H7 (cell line): ENCODE measurements around the gene PBXIP1. TPM values are rescaled to one million over a fixed set of nuclear protein-coding genes. Genes with fewer than 3 reads are reported as not detected.

Experiments used
- DNase-seq: peaks from one replicate; pipeline ENCODE4 v3.0.0; 2012
- H3K27me3 ChIP-seq: 2 replicates; pipeline ENCODE4 v1.6.0; 2011; ENCODE audit warnings: mild to moderate bottlenecking, low read length; ENCODE audit not compliant: control insufficient read depth, insufficient read depth
- H3K36me3 ChIP-seq: replicated peaks from 2 replicates; pipeline ENCODE4 v1.5.1; 2011; ENCODE audit warnings: low read length; ENCODE audit not compliant: control insufficient read depth, insufficient read depth
- H3K4me3 ChIP-seq: 2 replicates; pipeline ENCODE4 v1.5.1; 2011; ENCODE audit warnings: low read depth, mild to moderate bottlenecking, control low read depth, low read length, moderate library complexity; ENCODE audit not compliant: insufficient read depth
- total RNA-seq: library from RNA; depleted of rRNA; stranded (reverse); fragments of >200 nt; shearing (Covaris generic); gene quantifications from 2 replicates; pipeline ENCODE4 v1.2.3, GENCODE V29; 2014

Gene PBXIP1
- total RNA-seq, 1 experiment from 2014 or later = 43.6 TPM

- H3K4me3 ChIP-seq = peak overlapping the region; percentile 2
Measured at GRCh38 chr1:154971341-154971998, 15.6 kb upstream of the PBXIP1 start.

DNA sequence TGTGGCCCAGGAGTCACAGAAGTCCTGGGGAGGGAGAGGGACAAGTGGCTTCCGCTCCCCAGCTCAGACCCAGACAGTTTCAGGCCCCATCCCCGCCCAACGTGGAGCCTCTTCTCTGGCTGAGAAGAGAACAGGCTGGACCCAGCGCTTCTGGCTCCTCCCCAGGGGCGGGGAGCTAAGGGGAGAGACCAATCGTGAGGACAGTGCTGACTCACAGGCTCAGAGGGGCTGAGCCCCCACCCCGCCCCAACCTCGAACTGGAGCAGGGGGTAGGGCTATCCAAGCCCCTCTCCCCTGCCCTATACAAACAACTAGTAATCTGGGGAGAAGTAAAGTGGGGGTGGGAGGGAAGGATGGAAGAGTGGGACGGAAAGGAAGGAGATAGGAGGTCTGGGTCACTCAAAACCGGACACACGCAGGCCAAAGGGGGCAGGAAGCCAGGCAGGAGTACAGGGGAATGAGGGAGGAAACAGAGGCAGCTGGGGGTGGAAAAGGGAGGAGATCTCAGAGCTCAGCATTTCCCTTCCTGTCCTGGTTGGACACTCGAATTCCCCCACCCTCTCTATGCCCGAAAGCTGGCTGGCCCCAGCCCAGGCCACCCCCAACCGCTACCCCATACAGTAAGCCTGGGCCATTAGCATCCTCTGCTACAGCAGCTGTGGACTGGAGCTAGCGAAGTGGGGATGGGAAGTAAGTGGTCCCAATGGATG, 14.9 kb upstream of the PBXIP1 start, which contains the start of gene SHC1:
SHC1 (minus strand) TSS at position 117 of the 710 bp plus-strand sequence. CDS start 221 bp downstream, outside the sequence.
- Histone ChIP-seq H3K36me3 (peaks cover 28% of the 10 kb centered on the region), H3K4me3 (peak within 1 kb of the TSS; percentile 89), H3K27me3 (no peaks in the 10 kb centered on the region)
- peak; percentile 98 for DNase-seq

More at GRCh38 chr1:154971341-154971998, 15.6 kb upstream of the PBXIP1 start:
- DNase-seq = no peak
- H3K36me3 ChIP-seq = peaks cover 21% of the 10 kb centered on the region
- no peaks in the 10 kb centered on the region for H3K27me3 ChIP-seq

DNA sequence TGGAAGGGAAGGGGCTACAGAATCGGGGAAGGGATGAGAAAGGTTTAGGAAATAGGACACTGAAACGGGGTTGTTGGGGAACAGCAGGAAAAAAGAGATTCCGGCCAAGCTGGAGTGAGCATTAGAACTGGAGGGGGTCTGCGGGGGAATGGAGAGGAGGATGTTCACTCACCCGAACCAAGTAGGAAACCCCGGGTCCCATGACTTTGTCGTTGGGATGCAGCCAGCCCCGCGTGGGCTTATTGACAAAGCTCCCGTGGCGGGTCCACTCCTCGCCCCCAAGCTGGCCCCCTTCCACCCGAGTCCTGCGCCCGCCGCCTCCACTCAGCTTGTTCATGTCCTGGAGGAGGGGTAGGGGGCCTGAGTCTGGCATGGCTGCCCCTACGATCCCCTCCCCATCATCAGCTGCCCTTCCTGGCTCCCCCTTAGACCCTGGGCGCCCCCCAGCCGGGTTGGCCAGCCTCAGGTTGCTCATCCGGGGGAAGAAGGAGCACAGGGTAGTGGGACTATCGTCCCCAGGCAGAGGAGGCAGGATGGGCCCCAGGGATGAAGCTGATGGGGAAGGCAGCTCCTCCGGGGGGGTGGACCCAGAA, 14.1 kb upstream of the PBXIP1 start:
- DNase-seq = peak; percentile 62
- Histone ChIP-seq H3K27me3 (no peaks in the 10 kb centered on the region), H3K4me3 (peak overlapping the region; percentile 89), H3K36me3 (peaks cover 34% of the 10 kb centered on the region)

DNA sequence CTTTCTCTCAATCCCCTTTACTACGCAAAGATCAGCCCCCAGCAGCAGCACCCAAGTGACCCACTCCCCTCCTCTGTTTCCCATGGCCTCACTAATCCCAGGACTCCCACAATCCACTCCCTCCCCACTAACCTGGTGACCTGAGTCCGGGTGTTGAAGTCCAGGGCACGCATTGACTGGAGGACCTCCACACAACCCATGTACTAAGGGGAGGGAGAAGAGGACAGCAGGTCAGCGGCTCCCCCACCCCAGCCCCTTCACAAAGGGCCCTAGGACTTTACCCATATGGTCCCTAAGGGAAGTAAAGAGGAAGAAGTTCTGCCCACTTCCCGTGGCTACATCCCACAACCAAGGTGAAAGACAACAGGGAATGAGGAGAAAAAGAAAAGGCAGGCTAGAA, 13.3 kb upstream of the PBXIP1 start:
- DNase-seq = no peak
- H3K27me3 ChIP-seq = no peaks in the 10 kb centered on the region
- H3K36me3 ChIP-seq = peaks cover 38% of the 10 kb centered on the region
- H3K4me3 ChIP-seq = peak overlapping the region; percentile 89

DNA sequence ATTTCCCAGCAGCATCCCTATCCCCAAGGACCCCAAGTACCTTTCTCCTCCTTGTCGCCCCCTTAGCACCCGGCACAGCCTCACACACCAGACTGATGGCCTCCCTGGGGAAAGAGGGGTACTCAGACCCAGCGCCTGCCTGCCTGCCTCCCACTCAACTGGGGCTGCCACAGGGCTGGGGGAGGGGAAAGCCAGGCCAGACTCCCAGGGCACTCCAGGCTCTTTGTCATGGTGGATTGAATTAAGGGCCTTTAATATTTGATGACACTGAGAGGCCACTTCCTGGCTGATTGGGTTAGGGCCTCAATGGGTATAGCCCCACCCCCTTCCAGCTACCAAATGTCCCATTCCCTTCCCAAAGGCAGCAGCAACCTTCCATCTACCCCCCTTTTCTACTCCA, 12.8 kb upstream of the PBXIP1 start:
- peak overlapping the region; percentile 89 for H3K4me3 ChIP-seq
- H3K36me3 ChIP-seq = peaks cover 41% of the 10 kb centered on the region

GRCh38 chr1:154967331-154967950, 11.5 kb upstream of the PBXIP1 start:
- H3K4me3 ChIP-seq = no peak overlapping the region
- H3K36me3 ChIP-seq = peaks cover 46% of the 10 kb centered on the region
- no peak for DNase-seq

More for the DNA sequence above, 12.8 kb upstream of the PBXIP1 start:
- no peak for DNase-seq
- no peaks in the 10 kb centered on the region for H3K27me3 ChIP-seq

DNA sequence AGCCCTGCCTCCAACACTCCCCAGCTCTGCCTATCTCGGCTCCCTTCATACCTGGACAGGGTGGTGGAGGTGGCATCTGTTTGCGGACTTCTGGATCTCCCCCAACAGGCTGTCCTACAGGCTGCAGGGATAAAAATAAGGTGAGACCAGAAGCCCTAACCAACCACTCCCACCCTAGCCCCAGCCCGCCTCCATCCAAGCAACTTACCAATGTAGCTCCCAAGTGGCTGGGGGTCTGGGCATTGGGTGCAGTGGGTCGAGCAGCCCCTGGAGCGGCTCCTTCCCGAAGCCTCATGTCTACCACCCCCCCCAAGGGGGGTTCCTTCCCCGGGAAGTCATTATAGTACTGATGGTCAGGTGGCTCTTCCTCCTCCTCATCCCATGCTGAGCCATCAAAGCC, 10.2 kb upstream of the PBXIP1 start:
- Histone ChIP-seq H3K4me3 (no peak overlapping the region), H3K36me3 (peaks cover 46% of the 10 kb centered on the region), H3K27me3 (no peaks in the 10 kb centered on the region)
- no peak for DNase-seq

More at GRCh38 chr1:154967331-154967950, 11.5 kb upstream of the PBXIP1 start:
- H3K27me3 ChIP-seq = no peaks in the 10 kb centered on the region

- H3K4me3 ChIP-seq = no peak overlapping the region
- H3K36me3 ChIP-seq = peaks cover 49% of the 10 kb centered on the region
- H3K27me3 ChIP-seq = no peaks in the 10 kb centered on the region
- DNase-seq = no peak
Measured at GRCh38 chr1:154964359-154964758, 8.5 kb upstream of the PBXIP1 start.

DNA sequence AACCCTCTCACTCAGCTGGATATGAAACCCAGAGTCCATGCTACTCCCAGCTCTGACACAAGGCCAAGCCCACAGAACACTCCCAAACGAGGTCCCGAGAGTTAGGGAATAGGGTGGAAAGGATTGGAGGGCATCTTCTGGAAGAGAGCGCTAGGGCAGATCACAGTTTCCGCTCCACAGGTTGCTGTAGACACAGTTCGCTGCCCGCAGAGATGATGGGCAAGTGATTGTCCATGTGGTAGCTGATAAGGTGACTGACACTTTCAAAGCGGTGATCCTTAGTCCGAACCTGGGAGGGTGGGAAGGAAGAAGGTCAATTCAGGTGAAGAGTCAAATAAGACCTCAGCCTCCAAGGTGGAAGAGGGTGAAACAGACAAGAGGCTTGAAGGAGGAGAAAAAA, 7.7 kb upstream of the PBXIP1 start:
- no peak overlapping the region for H3K4me3 ChIP-seq
- peaks cover 51% of the 10 kb centered on the region for H3K36me3 ChIP-seq
- no peak for DNase-seq
- no peaks in the 10 kb centered on the region for H3K27me3 ChIP-seq

DNA sequence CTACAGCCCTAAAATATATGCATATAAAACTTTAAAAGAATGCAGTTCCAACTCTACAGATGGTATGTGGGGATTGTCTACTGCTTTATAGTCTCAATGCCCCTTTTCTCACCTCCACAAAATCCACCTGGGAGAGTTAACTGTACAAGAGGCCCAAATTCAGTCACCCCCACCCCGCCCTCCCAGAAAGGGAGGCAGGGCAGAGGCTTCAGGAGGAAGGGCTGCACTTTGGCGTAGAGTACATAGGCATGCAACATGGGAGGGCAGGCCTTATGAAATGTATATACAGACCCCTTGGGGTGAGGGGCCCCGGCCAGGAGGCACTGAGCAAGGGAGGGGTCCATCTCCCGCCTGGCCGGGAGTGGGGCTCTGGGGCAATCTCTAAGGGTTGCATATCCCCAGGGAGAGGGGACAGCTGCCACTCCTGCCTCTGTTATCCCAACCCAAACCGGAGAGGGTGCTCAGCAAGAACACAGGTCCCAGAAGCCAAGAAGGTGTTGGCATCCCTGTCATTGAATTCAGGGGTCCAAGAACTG, 7.0 kb upstream of the PBXIP1 start:
- Histone ChIP-seq H3K4me3 (no peak overlapping the region), H3K36me3 (peaks cover 44% of the 10 kb centered on the region), H3K27me3 (no peaks in the 10 kb centered on the region)
- no peak for DNase-seq

DNA sequence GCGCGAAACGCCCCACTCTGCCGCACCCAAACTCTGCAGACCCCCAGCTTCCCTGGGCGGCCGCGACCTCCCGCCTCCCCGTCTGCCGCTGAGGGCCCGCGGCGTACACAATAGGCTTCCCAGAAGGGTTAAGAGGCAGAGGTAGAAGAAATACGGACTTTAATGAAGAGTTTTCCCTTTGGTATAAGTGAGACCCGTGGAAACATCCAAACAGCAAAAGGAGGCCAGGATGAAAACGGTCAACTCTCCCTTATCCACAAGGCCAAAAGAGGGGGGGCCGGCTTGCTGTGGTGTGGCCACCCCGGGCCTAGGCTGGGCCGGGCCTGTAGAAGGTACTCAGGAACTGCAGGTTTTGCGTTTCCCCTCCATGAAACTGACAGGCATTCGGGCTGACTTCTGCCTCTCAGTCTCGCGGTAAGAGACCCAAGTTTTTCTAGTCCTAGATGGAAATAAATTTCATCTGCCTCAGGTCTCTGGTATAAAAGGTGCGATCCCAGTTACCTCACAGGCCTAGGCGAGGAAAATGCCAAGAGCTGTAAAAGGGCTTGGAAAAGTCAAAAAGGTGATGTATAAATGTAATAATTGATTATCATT, 6.4 kb upstream of the PBXIP1 start:
- H3K27me3 ChIP-seq = no peaks in the 10 kb centered on the region
- peak; percentile 82 for DNase-seq
- H3K4me3 ChIP-seq = peak overlapping the region; percentile 88
- peaks cover 38% of the 10 kb centered on the region for H3K36me3 ChIP-seq

- Histone ChIP-seq H3K36me3 (peaks cover 31% of the 10 kb centered on the region), H3K4me3 (peak within 1 kb of the TSS; percentile 88), H3K27me3 (no peaks in the 10 kb centered on the region)
- peak; percentile 96 for DNase-seq
Measured at GRCh38 chr1:154961207-154962155, 5.6 kb upstream of the PBXIP1 start, which contains the start of gene PYGO2. TSS of gene PYGO2 (minus strand) at chr1:154961782. CDS start at chr1:154961576, 206 bp downstream.

- Histone ChIP-seq H3K27me3 (no peaks in the 10 kb centered on the region), H3K4me3 (peak overlapping the region; percentile 88), H3K36me3 (peaks cover 22% of the 10 kb centered on the region)
- DNase-seq = no peak
Measured at GRCh38 chr1:154960446-154961136, 4.7 kb upstream of the PBXIP1 start.
